Keratinocyte (primary cell): Measurements from ENCODE around the gene CCDC24. TPM values are rescaled to one million over a fixed set of nuclear protein-coding genes. Genes with fewer than 3 reads are reported as not detected.

Experiments
- DNase-seq: peaks from one replicate; pipeline ENCODE4 v3.0.0-alpha.2; 2011; ENCODE audit warnings: low read depth, missing footprints, low spot score
- FAIRE-seq: peaks from 2 replicates; lab custom pipeline; 2011; peaks lifted over from hg19 to GRCh38; lab: Jason Lieb, UNC
- H2AFZ ChIP-seq: 2 replicates; pipeline ENCODE4 v1.6.0; 2012; ENCODE audit warnings: low read length, control low read depth, inconsistent platforms; ENCODE audit not compliant: control insufficient read depth
- H3K27ac ChIP-seq: 2 replicates; pipeline ENCODE4 v1.5.1; 2011; ENCODE audit warnings: low read length; ENCODE audit not compliant: control insufficient read depth, insufficient read depth
- H3K27me3 ChIP-seq: 3 replicates; pipeline ENCODE4 v1.6.0; 2011; ENCODE audit warnings: low read length; ENCODE audit not compliant: control insufficient read depth, insufficient read depth; ENCODE audit errors: extremely low read depth
- H3K36me3 ChIP-seq, 2 experiments: 2 replicates in 1 of 2; 3 replicates in 1 of 2; pipeline ENCODE4 v1.5.1; 2011; ENCODE audit warnings: low read length in 2 of 2, mild to moderate bottlenecking in 1 of 2; ENCODE audit not compliant: control insufficient read depth in 2 of 2, insufficient read depth in 2 of 2; ENCODE audit errors: extremely low read depth in 1 of 2
- H3K4me1 ChIP-seq: 3 replicates; pipeline ENCODE4 v1.5.1; 2011; ENCODE audit warnings: low read length; ENCODE audit not compliant: control insufficient read depth, insufficient read depth; ENCODE audit errors: extremely low read depth
- H3K4me2 ChIP-seq: 3 replicates; pipeline ENCODE4 v1.6.0; 2011; ENCODE audit warnings: low read depth, low read length; ENCODE audit not compliant: control insufficient read depth, insufficient read depth; ENCODE audit errors: extremely low read depth
- H3K4me3 ChIP-seq, 3 experiments: fragments of 200-600 bp in 1 of 3; sonication (generic) in 1 of 3; 2 replicates in 2 of 3; 3 replicates in 1 of 3; pipeline ENCODE4 v1.5.1; 2011 to 2016; ENCODE audit warnings: low read length in 3 of 3, mild to moderate bottlenecking in 3 of 3, control low read depth in 2 of 3, inconsistent platforms in 1 of 3, low read depth in 1 of 3, mixed read lengths in 1 of 3, mixed run types in 1 of 3, moderate library complexity in 1 of 3; ENCODE audit not compliant: control insufficient read depth in 2 of 3, insufficient read depth in 2 of 3; ENCODE audit errors: extremely low read depth in 1 of 3
- H3K79me2 ChIP-seq: 2 replicates; pipeline ENCODE4 v1.6.0; 2012; ENCODE audit warnings: low read length; ENCODE audit not compliant: control insufficient read depth, insufficient read depth
- H3K9ac ChIP-seq: 3 replicates; pipeline ENCODE4 v1.6.0; 2011; ENCODE audit warnings: low read length; ENCODE audit not compliant: control insufficient read depth, insufficient read depth; ENCODE audit errors: extremely low read depth
- H3K9me1 ChIP-seq: 3 replicates; pipeline ENCODE4 v1.6.0; 2011; ENCODE audit warnings: low read length; ENCODE audit not compliant: control insufficient read depth, insufficient read depth; ENCODE audit errors: extremely low read depth
- H3K9me3 ChIP-seq: 2 replicates; pipeline ENCODE4 v1.5.1; 2012; ENCODE audit warnings: low read depth, low read length; ENCODE audit not compliant: control insufficient read depth
- H4K20me1 ChIP-seq: 3 replicates; pipeline ENCODE4 v1.6.0; 2011; ENCODE audit warnings: low read length; ENCODE audit not compliant: control insufficient read depth, insufficient read depth; ENCODE audit errors: extremely low read depth
- CTCF ChIP-seq, 3 experiments: IDR thresholded peaks in 1 of 3; conservative IDR thresholded peaks in 1 of 3; optimal IDR thresholded peaks in 1 of 3; 2 replicates in 2 of 3; 3 replicates in 1 of 3; pipeline versions ENCODE3 to v1.5.1; 2011; ENCODE audit warnings: low read length in 3 of 3, mild to moderate bottlenecking in 3 of 3, moderate library complexity in 2 of 3, control low read depth in 1 of 3, inconsistent platforms in 1 of 3; ENCODE audit not compliant: insufficient read depth in 2 of 3; ENCODE audit errors: extremely low read depth in 1 of 3
- EZH2 ChIP-seq: IDR thresholded peaks from one replicate; pipeline ENCODE4 v1.6.1; 2012; ENCODE audit warnings: inconsistent platforms, mild to moderate bottlenecking, low read length, moderate library complexity
- dilution Hi-C: fragments of 300-500 bp; cut with MboI; formaldehyde crosslinking; loops from one replicate; pipeline ENCODE4 v1.7.0; 2020; ENCODE audit warnings: low sequenced_read_pairs; ENCODE audit not compliant: extremely low pct_ligation_motif_present
- polyA plus RNA-seq, 5 experiments: library from polyadenylated mRNA; depleted of rRNA in 3 of 5; stranded (reverse) in 3 of 5; stranded (forward) in 1 of 5; unstranded in 1 of 5; fragments of >200 nt; gene quantifications; 1 replicate in 1 of 5; 2 replicates in 3 of 5; 3 replicates in 1 of 5; pipeline versions ENCODE4 v1.2.1 to v1.2.3, GENCODE V29; 2011 to 2012; ENCODE audit warnings: missing spikeins in 2 of 5, low read depth in 1 of 5, low replicate concordance in 1 of 5

The CCDC24 gene
- polyA plus RNA-seq, 1 donor (not counting 4 experiments of a cell fraction or from before 2014, with no cell fraction given), result 5.2 TPM

- no peak overlapping the region for H3K9ac ChIP-seq
- TF ChIP-seq EZH2 (no peak), CTCF (optimal IDR thresholded peaks at IDR 0.05 in 1 of 3, IDR thresholded peaks at IDR 0.05 in 1 of 3, conservative IDR thresholded peaks at IDR 0.05 in 1 of 3; ENCODE audit: extremely low read depth in 1 of 3, insufficient read depth in 2 of 3, low read length in 3 of 3) (no peak)
- no peaks in the 10 kb centered on the region for H3K9me3 ChIP-seq
- H3K79me2 ChIP-seq, result no peaks in the 10 kb centered on the region
- H3K36me3 ChIP-seq, result peaks cover 4 to 21% of the 10 kb centered on the region in 2 experiments
- H4K20me1 ChIP-seq, result no peaks in the 10 kb centered on the region
- no peak overlapping the region for H3K4me3 ChIP-seq
- peaks cover 2% of the 10 kb centered on the region for H3K9me1 ChIP-seq
- DNase-seq (no peak), FAIRE-seq (no peak)
- H3K27ac ChIP-seq, result no peak overlapping the region
- no peak overlapping the region for H3K4me2 ChIP-seq
- dilution Hi-C loops, result no loop called here
- H2AFZ ChIP-seq, result no peak overlapping the region
- H3K27me3 ChIP-seq, result no peaks in the 10 kb centered on the region
- peaks cover 18% of the 10 kb centered on the region for H3K4me1 ChIP-seq
Measured at GRCh38 chr1:44024031-44024902, 32.9 kb downstream of the CCDC24 start.

GRCh38 chr1:44024903-44025525, 33.6 kb downstream of the CCDC24 start:
- peaks cover 24% of the 10 kb centered on the region for H3K4me1 ChIP-seq
- H3K36me3 ChIP-seq, result peaks cover 4 to 20% of the 10 kb centered on the region in 2 experiments
- no peak for FAIRE-seq

More at GRCh38 chr1:44024903-44025525, 33.6 kb downstream of the CCDC24 start:
- H3K27me3 ChIP-seq, result no peaks in the 10 kb centered on the region
- H3K9ac ChIP-seq, result no peak overlapping the region
- no peak for DNase-seq
- H4K20me1 ChIP-seq, result no peaks in the 10 kb centered on the region
- no peak overlapping the region for H2AFZ ChIP-seq
- dilution Hi-C loops, result no loop called here
- H3K4me3 ChIP-seq, result no peak overlapping the region
- H3K4me2 ChIP-seq, result no peak overlapping the region
- H3K9me1 ChIP-seq, result peaks cover 2% of the 10 kb centered on the region
- no peaks in the 10 kb centered on the region for H3K79me2 ChIP-seq
- H3K27ac ChIP-seq, result no peak overlapping the region
- TF ChIP-seq CTCF (optimal IDR thresholded peaks at IDR 0.05 in 1 of 3, IDR thresholded peaks at IDR 0.05 in 1 of 3, conservative IDR thresholded peaks at IDR 0.05 in 1 of 3; ENCODE audit: extremely low read depth in 1 of 3, insufficient read depth in 2 of 3, low read length in 3 of 3) (no peak), EZH2 (no peak)
- H3K9me3 ChIP-seq, result no peaks in the 10 kb centered on the region
